Gastrocnemius medialis (tissue), 4 donors: ENCODE data around the gene SLC35B2. TPM values are rescaled to one million over a fixed set of nuclear protein-coding genes. Genes with fewer than 3 reads are reported as not detected.

ENCODE experiments used
- ATAC-seq, 2 donors: fragments of 150-250 bp; one replicate each; pipeline ENCODE4 v1.9.1; 2016
- DNase-seq, 2 donors: peaks; one replicate each; pipeline ENCODE4 v3.0.0-alpha.2; 2019
- H3K27ac ChIP-seq, 4 donors: fragments of 200-600 bp; sonication (generic); 1 replicate in 1 of 4; 2 replicates in 3 of 4; pipeline ENCODE4 v1.5.1; 2016 to 2018; ENCODE audit warnings: mild to moderate bottlenecking in 2 of 4, moderate library complexity in 1 of 4
- H3K27me3 ChIP-seq, 3 donors: fragments of 200-600 bp; sonication (generic) in 2 of 3; 1 replicate in 1 of 3; 2 replicates in 2 of 3; pipeline versions ENCODE4 v1.5.1 to v1.6.0; 2016 to 2019; ENCODE audit warnings: mild to moderate bottlenecking in 1 of 3, moderate library complexity in 1 of 3
- H3K36me3 ChIP-seq, 2 donors: fragments of 200-600 bp; sonication (generic) in 1 of 2; one replicate each; pipeline ENCODE4 v1.5.1; 2017 to 2018
- H3K4me1 ChIP-seq, 2 donors: fragments of 200-600 bp; sonication (generic) in 1 of 2; one replicate each; pipeline ENCODE4 v1.5.1; 2016 to 2017; ENCODE audit warnings: mild to moderate bottlenecking in 2 of 2
- H3K4me3 ChIP-seq, 4 donors: fragments of 200-600 bp; sonication (generic) in 3 of 4; 1 replicate in 1 of 4; 2 replicates in 3 of 4; pipeline ENCODE4 v1.5.1; 2016 to 2019; ENCODE audit warnings: mild to moderate bottlenecking in 2 of 4
- H3K9me3 ChIP-seq, 3 donors: fragments of 200-600 bp; sonication (generic) in 2 of 3; 1 replicate in 1 of 3; 2 replicates in 2 of 3; pipeline ENCODE4 v1.5.1; 2016 to 2019
- CTCF ChIP-seq, 5 experiments: fragments of 450-650 bp in 3 of 5; fragments of 200-600 bp in 2 of 5; sonication (generic) in 2 of 5; IDR thresholded peaks in 4 of 5; conservative IDR thresholded peaks in 1 of 5; 1 replicate in 4 of 5; 2 replicates in 1 of 5; pipeline ENCODE4 v1.5.1; 2016 to 2019; ENCODE audit warnings: antibody characterized with exemption in 5 of 5, mild to moderate bottlenecking in 3 of 5, moderate library complexity in 3 of 5
- POLR2A ChIP-seq, 2 donors: fragments of 450-650 bp; IDR thresholded peaks; one replicate each; pipeline ENCODE4 v1.6.1; 2017; ENCODE audit warnings: antibody characterized with exemption in 2 of 2, mild to moderate bottlenecking in 2 of 2, moderate library complexity in 2 of 2
- in situ Hi-C, 4 donors: fragments of 200-750 bp; cut with MboI; loops; one replicate each; pipeline versions ENCODE4 v1.15.0 to v1.8.0; 2017; ENCODE audit warnings: low sequenced_read_pairs in 4 of 4
- intact Hi-C: fragments of 100-400 bp; cut with DNase I; formaldehyde crosslinking; loops from one replicate; pipeline ENCODE4 v1.15.1; 2023; ENCODE audit warnings: low total_unique reads
- total RNA-seq, 4 donors: library from RNA; depleted of rRNA; stranded (reverse); fragments of >200 nt; gene quantifications; one replicate each; pipeline versions ENCODE4 v1.1.0 to v1.2.3, GENCODE V29; 2016

SLC35B2 gene
- total RNA-seq, 4 donors from 2014 or later = 14.9 to 35.9 (median 21.4) TPM

- ATAC-seq (no peak), DNase-seq (no peak)
- in situ Hi-C loops (no loop called here), intact Hi-C loops (loop anchor here (1.0 kb wide), 1 partner anchor 8 kb away; no protein-coding TSS in a partner anchor)
- Histone ChIP-seq H3K4me1 (peaks cover 8 to 12% of the 10 kb centered on the region in 2 donors), H3K9me3 (no peaks in the 10 kb centered on the region), H3K27ac (peak overlapping the region; percentile 87 to 97 (median 92)), H3K4me3 (peak overlapping the region; percentile 77 to 99 (median 88)), H3K27me3 (no peaks in the 10 kb centered on the region), H3K36me3 (peaks cover 2 to 42% of the 10 kb centered on the region in 2 donors)
- TF ChIP-seq POLR2A (IDR thresholded peaks at IDR 0.05) (no peak), CTCF (IDR thresholded peaks at IDR 0.05 in 4 of 5, conservative IDR thresholded peaks at IDR 0.05 in 1 of 5) (no peak)
Observed at GRCh38 chr6:44255871-44256774, 1.2 kb downstream of the SLC35B2 start.

GRCh38 chr6:44255105-44255808 lies 2.1 kb downstream of the SLC35B2 start:
- H3K4me1 ChIP-seq = peaks cover 13 to 17% of the 10 kb centered on the region in 2 donors
- ATAC-seq = no peak
- H3K27ac ChIP-seq = peak overlapping the region in 3 of 4 donors; percentile 25 to 97 (median 91)
- H3K4me3 ChIP-seq = no peak overlapping the region
- H3K36me3 ChIP-seq = peaks cover 2 to 50% of the 10 kb centered on the region in 2 donors
- no peak for DNase-seq
- H3K9me3 ChIP-seq = no peaks in the 10 kb centered on the region
- intact Hi-C loops = no loop called here
- in situ Hi-C loops = no loop called here
- no peaks in the 10 kb centered on the region for H3K27me3 ChIP-seq
- TF ChIP-seq POLR2A (IDR thresholded peaks at IDR 0.05) (no peak), CTCF (IDR thresholded peaks at IDR 0.05 in 4 of 5, conservative IDR thresholded peaks at IDR 0.05 in 1 of 5) (no peak)

DNA sequence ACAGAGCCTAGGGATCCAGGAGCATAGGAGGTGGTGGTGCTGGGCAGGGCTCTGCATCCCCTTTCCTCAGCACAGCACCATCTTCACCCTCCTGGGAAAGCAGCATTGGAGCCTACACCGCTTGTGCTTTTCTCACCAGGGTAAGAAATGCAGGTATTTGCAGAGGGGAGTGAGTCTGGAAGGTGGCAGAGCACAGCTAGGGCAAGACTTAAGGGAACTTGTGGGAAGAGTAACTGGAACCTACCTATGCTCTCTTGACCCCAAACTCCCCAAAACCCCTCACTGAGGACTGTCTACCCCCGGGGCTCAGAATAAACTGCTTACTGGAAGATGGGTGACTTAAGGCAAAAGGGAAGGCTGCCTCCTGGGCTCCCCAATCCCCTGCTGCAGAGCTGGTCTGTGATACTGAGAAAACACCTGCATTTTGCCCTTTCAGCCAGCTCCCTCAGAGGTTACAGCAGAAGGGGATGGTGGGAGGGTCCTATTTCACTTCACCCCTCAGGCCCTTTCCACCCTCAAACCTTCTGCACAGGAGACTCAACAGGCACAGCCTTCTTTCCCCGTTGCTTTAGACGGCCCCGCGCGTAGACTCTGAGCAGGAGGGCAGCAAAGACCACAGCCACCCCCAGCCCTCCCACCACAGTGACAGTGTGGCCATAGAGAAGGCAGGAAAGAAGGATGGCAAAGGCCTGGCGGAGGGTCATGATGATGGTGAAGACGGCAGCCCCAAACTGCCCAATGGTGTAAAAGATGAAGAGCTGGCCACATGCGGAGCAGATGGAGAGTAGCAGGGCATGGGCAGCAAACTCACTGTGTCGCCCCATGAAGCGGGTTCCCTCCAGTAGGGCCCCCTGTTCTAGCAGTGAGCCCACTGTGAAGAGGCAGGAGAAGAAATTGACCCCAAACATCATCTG lies 2.9 kb downstream of the SLC35B2 start:
- Histone ChIP-seq H3K27ac (no peak overlapping the region), H3K4me1 (peaks cover 16 to 25% of the 10 kb centered on the region in 2 donors), H3K4me3 (no peak overlapping the region), H3K36me3 (peaks cover 2 to 58% of the 10 kb centered on the region in 2 donors), H3K9me3 (no peaks in the 10 kb centered on the region), H3K27me3 (no peaks in the 10 kb centered on the region)
- intact Hi-C loops = no loop called here
- in situ Hi-C loops = no loop called here
- ATAC-seq (no peak), DNase-seq (no peak)
- TF ChIP-seq POLR2A (IDR thresholded peaks at IDR 0.05) = no peak
- TF ChIP-seq CTCF (IDR thresholded peaks at IDR 0.05 in 4 of 5, conservative IDR thresholded peaks at IDR 0.05 in 1 of 5) = no peak

DNA sequence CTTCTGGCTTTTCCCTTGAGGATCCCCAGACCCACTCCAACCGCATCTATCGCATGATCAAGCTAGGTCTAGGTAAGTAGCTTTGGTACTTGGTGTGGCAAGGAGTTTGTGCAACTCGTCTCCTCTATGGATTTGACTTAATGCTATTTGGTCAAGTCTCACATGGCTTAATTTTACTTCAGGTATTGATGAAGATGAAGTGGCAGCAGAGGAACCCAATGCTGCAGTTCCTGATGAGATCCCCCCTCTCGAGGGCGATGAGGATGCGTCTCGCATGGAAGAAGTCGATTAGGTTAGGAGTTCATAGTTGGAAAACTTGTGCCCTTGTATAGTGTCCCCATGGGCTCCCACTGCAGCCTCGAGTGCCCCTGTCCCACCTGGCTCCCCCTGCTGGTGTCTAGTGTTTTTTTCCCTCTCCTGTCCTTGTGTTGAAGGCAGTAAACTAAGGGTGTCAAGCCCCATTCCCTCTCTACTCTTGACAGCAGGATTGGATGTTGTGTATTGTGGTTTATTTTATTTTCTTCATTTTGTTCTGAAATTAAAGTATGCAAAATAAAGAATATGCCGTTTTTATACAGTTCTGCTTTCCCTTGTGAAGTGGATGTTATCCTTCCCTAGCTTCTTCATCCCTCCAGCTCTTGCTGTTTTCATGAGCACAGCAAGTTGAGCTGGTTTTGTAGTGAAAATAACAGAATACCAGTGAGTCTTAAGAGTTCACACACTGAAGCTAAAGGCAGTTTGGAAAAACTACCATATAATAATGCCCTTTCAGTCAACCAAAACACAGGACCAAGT lies 3.8 kb downstream of the SLC35B2 start:
- intact Hi-C loops = no loop called here
- DNase-seq (no peak), ATAC-seq (no peak)
- H3K9me3 ChIP-seq = no peaks in the 10 kb centered on the region
- peaks cover 2 to 67% of the 10 kb centered on the region in 2 donors for H3K36me3 ChIP-seq
- H3K27me3 ChIP-seq = no peaks in the 10 kb centered on the region
- H3K4me3 ChIP-seq = no peak overlapping the region
- in situ Hi-C loops = no loop called here
- H3K4me1 ChIP-seq = peaks cover 25 to 35% of the 10 kb centered on the region in 2 donors
- H3K27ac ChIP-seq = peak overlapping the region in 1 of 4 donors; percentile 12
- TF ChIP-seq CTCF (IDR thresholded peaks at IDR 0.05 in 4 of 5, conservative IDR thresholded peaks at IDR 0.05 in 1 of 5) (peak in 3 of 5 experiments; percentile 18 to 44 (median 29)), POLR2A (IDR thresholded peaks at IDR 0.05) (no peak)
